Liver (tissue), 9 donors: ENCODE measurements around the gene RNPS1. TPM values are rescaled to one million over a fixed set of nuclear protein-coding genes. Genes with fewer than 3 reads are reported as not detected.

Source experiments
- DNase-seq: peaks from one replicate; pipeline ENCODE4 v3.0.0-alpha.2; 2017; ENCODE audit warnings: low spot score
- H3K27ac ChIP-seq, 2 donors: one replicate each; pipeline ENCODE4 v1.7.0; 2013; ENCODE audit warnings: inconsistent platforms in 2 of 2, low read length in 2 of 2, control low read depth in 1 of 2, low read depth in 1 of 2, mild to moderate bottlenecking in 1 of 2
- H3K27me3 ChIP-seq, 4 donors: one replicate each; pipeline versions ENCODE4 v1.6.1 to v1.7.0; 2013; ENCODE audit warnings: low read length in 3 of 4, inconsistent platforms in 1 of 4, mild to moderate bottlenecking in 1 of 4, moderate library complexity in 1 of 4; ENCODE audit not compliant: control insufficient read depth in 4 of 4, insufficient read depth in 4 of 4
- H3K36me3 ChIP-seq, 4 donors: one replicate each; pipeline versions ENCODE4 v1.6.1 to v1.7.0; 2013; ENCODE audit warnings: low read length in 3 of 4, mild to moderate bottlenecking in 3 of 4, low read depth in 1 of 4, moderate library complexity in 1 of 4; ENCODE audit not compliant: control insufficient read depth in 4 of 4, insufficient read depth in 3 of 4
- H3K4me1 ChIP-seq, 4 donors: one replicate each; pipeline versions ENCODE4 v1.6.1 to v1.7.0; 2013; ENCODE audit warnings: low read length in 3 of 4, mild to moderate bottlenecking in 3 of 4, moderate library complexity in 1 of 4; ENCODE audit not compliant: control insufficient read depth in 4 of 4, insufficient read depth in 4 of 4
- H3K4me3 ChIP-seq, 3 donors: one replicate each; pipeline versions ENCODE4 v1.6.1 to v1.7.0; 2013; ENCODE audit warnings: low read length in 3 of 3, control low read depth in 1 of 3, low read depth in 1 of 3, mild to moderate bottlenecking in 1 of 3
- H3K9ac ChIP-seq, 2 donors: one replicate each; pipeline ENCODE4 v1.7.0; 2013; ENCODE audit warnings: low read length in 2 of 2, mild to moderate bottlenecking in 2 of 2, moderate library complexity in 2 of 2, control low read depth in 1 of 2, low read depth in 1 of 2
- H3K9me3 ChIP-seq, 4 donors: one replicate each; pipeline versions ENCODE4 v1.6.1 to v1.7.0; 2013; ENCODE audit warnings: low read length in 3 of 4; ENCODE audit not compliant: control insufficient read depth in 4 of 4
- ATF3 ChIP-seq: IDR thresholded peaks from 2 replicates; pipeline ENCODE4 v1.6.1; 2016; ENCODE audit warnings: antibody characterized with exemption
- CTCF ChIP-seq: fragments of 150-350 bp; IDR thresholded peaks from 2 replicates; pipeline ENCODE4 v1.5.1; 2017; ENCODE audit warnings: improper control_type of control experiment, low read depth, low read length; ENCODE audit not compliant: missing input control
- FOXA1 ChIP-seq: IDR thresholded peaks from 2 replicates; pipeline ENCODE4 v1.6.1; 2016; ENCODE audit warnings: antibody characterized with exemption
- GABPA ChIP-seq, 2 donors: IDR thresholded peaks in 1 of 2; conservative IDR thresholded peaks in 1 of 2; 2 replicates each; pipeline ENCODE4 v1.6.1; 2016; ENCODE audit warnings: antibody characterized with exemption in 2 of 2, mild to moderate bottlenecking in 1 of 2, moderate library complexity in 1 of 2
- HNF4A ChIP-seq, 2 donors: conservative IDR thresholded peaks; 2 replicates each; pipeline ENCODE4 v1.6.1; 2016; ENCODE audit warnings: antibody characterized with exemption in 2 of 2, mild to moderate bottlenecking in 2 of 2
- HNF4G ChIP-seq: IDR thresholded peaks from 2 replicates; pipeline ENCODE4 v1.6.1; 2016; ENCODE audit warnings: antibody characterized with exemption
- JUND ChIP-seq, 2 donors: IDR thresholded peaks; 2 replicates each; pipeline ENCODE4 v1.6.1; 2016; ENCODE audit warnings: antibody characterized with exemption in 2 of 2
- MAX ChIP-seq: IDR thresholded peaks from 2 replicates; pipeline ENCODE4 v1.6.1; 2016; ENCODE audit warnings: antibody characterized with exemption
- REST ChIP-seq: IDR thresholded peaks from 2 replicates; pipeline ENCODE4 v1.6.1; 2016; ENCODE audit warnings: antibody characterized with exemption, mild to moderate bottlenecking
- RXRA ChIP-seq, 2 donors: IDR thresholded peaks; 2 replicates each; pipeline ENCODE4 v1.6.1; 2017 to 2018; ENCODE audit warnings: antibody characterized with exemption in 2 of 2, mild to moderate bottlenecking in 1 of 2
- SP1 ChIP-seq: IDR thresholded peaks from 2 replicates; pipeline ENCODE4 v1.6.1; 2018; ENCODE audit warnings: antibody characterized with exemption, mild to moderate bottlenecking
- TAF1 ChIP-seq: conservative IDR thresholded peaks from 2 replicates; pipeline ENCODE4 v1.6.1; 2016; ENCODE audit warnings: antibody characterized with exemption, mild to moderate bottlenecking
- ZBTB33 ChIP-seq: IDR thresholded peaks from 2 replicates; pipeline ENCODE4 v1.6.1; 2016; ENCODE audit warnings: antibody characterized with exemption
- WGBS: extraction: QIAGEN DNeasy Blood & Tissue Kit; methylation state at CpG from one replicate; pipeline ENCODE4 v1.1.7; 2013; 5-methylcytosine and 5-hydroxymethylcytosine counted together
- polyA plus RNA-seq, 2 donors: library from polyadenylated mRNA; stranded (reverse) in 1 of 2; unstranded in 1 of 2; fragments of 200-250 nt in 1 of 2; fragments of >200 nt in 1 of 2; fragmentation: Nextera tagmentation in 1 of 2; extraction: Ambion mirVana in 1 of 2; gene quantifications; one replicate each; pipeline versions ENCODE4 v1.2.1 to v1.2.3, GENCODE V29; 2013 to 2015
- total RNA-seq, 2 donors: library from RNA; depleted of rRNA; stranded (reverse); fragments of >200 nt; gene quantifications; one replicate each; pipeline ENCODE4 v1.2.3, GENCODE V29; 2014
- donor health status: healthy.
- donor health status: healthy.
- donor health status: healthy.
- donor health status: healthy.
- donor health status: healthy.

The RNPS1 gene
- total and polyA plus RNA-seq, 4 donors: 31.3 to 38.2 (median 36.7) TPM

- H3K9ac ChIP-seq: no peak overlapping the region
- no peaks in the 10 kb centered on the region for H3K27me3 ChIP-seq
- H3K27ac ChIP-seq: no peak overlapping the region
- WGBS: 94% methylated on average over 25 of the region's 25 CpGs
- H3K36me3 ChIP-seq: peaks cover 0 to 43% (median 21%) of the 10 kb centered on the region in 4 donors
- no peaks in the 10 kb centered on the region for H3K9me3 ChIP-seq
- H3K4me3 ChIP-seq: no peak overlapping the region
- H3K4me1 ChIP-seq: peaks cover 10 to 33% (median 25%) of the 10 kb centered on the region in 4 donors
- DNase-seq: no peak
- TF ChIP-seq RXRA (IDR thresholded peaks at IDR 0.05): no peak
These were observed 39.6 kb downstream of the RNPS1 start for GRCh38 chr16:2228161-2228824.

GRCh38 chr16:2226918-2227317, 41.0 kb downstream of the RNPS1 start:
- H3K9ac ChIP-seq: no peak overlapping the region
- no peaks in the 10 kb centered on the region for H3K27me3 ChIP-seq
- no peak overlapping the region for H3K27ac ChIP-seq
- H3K4me3 ChIP-seq: no peak overlapping the region
- H3K4me1 ChIP-seq: peaks cover 10 to 33% (median 27%) of the 10 kb centered on the region in 4 donors
- 71% methylated on average over 6 of the region's 6 CpGs for whole genome bisulfite sequencing
- DNase-seq: no peak
- TF ChIP-seq SP1 (no peak), GABPA (IDR thresholded peaks at IDR 0.05 in 1 of 2, conservative IDR thresholded peaks at IDR 0.05 in 1 of 2) (no peak), REST (no peak), JUND (IDR thresholded peaks at IDR 0.05) (no peak), ZBTB33 (no peak), FOXA1 (no peak), ATF3 (no peak), TAF1 (no peak), RXRA (IDR thresholded peaks at IDR 0.05) (no peak), HNF4A (conservative IDR thresholded peaks at IDR 0.05) (no peak), MAX (no peak), HNF4G (no peak), CTCF (no peak)
- no peaks in the 10 kb centered on the region for H3K9me3 ChIP-seq
- peaks cover 0 to 31% (median 14%) of the 10 kb centered on the region in 4 donors for H3K36me3 ChIP-seq
